GM19438 (cell line): ENCODE results near the gene LRRC3C.

ENCODE experiments used
- ATAC-seq: cut with Tn5 transposase; IDR thresholded peaks from one replicate; pipeline ENCODE4 v1.9.1; 2021; ENCODE audit warnings: low read depth; ENCODE audit not compliant: unreplicated experiment

Gene LRRC3C

GRCh38 chr17:39973496-39973895 is 46.0 kb downstream of the LRRC3C start:
- no peak for ATAC-seq

- no peak for ATAC-seq
Measured at GRCh38 chr17:39974433-39974832, 46.9 kb downstream of the LRRC3C start.

- ATAC-seq: no peak
Measured at GRCh38 chr17:39975801-39976200, 48.3 kb downstream of the LRRC3C start.

- ATAC-seq: no peak
Measured at GRCh38 chr17:39979016-39979670, 51.6 kb downstream of the LRRC3C start.

GRCh38 chr17:39979893-39980350 is 52.4 kb downstream of the LRRC3C start:
- peak; percentile 9 for ATAC-seq

GRCh38 chr17:39980351-39981206 is 53.0 kb downstream of the LRRC3C start, which contains the start of gene PSMD3:
TSS of gene PSMD3 (plus strand) at chr17:39980807. CDS start at chr17:39980971, 164 bp downstream.
- ATAC-seq: peak; percentile 89

GRCh38 chr17:39981207-39981741 is 53.7 kb downstream of the LRRC3C start:
- no peak for ATAC-seq

GRCh38 chr17:39981766-39982375 is 54.3 kb downstream of the LRRC3C start:
- no peak for ATAC-seq

- ATAC-seq: no peak
Measured at GRCh38 chr17:39988206-39988810, 60.8 kb downstream of the LRRC3C start.

- ATAC-seq: no peak
Measured at GRCh38 chr17:39994448-39994847, 66.9 kb downstream of the LRRC3C start.
